ENCODE results near the gene ZDHHC13.

ZDHHC13 gene

DNA sequence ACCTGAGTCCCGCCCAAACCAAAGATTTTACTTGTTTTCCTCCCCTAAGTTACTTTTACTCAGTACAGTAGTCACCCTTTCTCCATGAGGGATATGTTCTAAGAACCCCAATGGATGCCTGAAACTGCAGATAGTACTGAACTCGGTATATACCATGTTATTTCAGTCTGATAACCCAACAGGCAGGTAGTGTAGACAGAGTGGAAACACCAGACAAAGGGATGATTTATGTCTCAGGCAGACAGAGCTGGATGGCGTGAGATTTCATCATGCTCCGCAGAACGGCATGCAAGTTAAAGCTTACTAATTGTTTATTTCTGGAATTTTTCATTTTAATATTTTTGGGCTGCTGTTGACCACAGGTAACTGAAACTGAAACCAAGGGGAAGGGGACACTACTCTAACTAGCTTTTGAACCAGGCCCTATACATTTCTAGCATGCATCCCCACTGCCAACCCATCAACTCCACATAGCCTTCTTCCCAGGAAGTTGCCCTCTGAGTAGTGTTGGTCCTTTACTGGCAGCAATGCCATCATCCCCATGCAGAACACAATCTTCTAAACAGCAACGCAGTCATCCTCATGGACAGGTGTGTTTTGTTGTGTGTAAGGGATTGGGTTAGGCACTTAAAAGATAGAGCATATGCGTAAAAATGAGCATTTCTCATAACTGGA lies 57.1 kb downstream of the ZDHHC13 start:
- H3K36me3 ChIP-seq (replicated peaks): peaks cover 3% of the 10 kb centered on the region
- TF ChIP-seq, protein P1, sequence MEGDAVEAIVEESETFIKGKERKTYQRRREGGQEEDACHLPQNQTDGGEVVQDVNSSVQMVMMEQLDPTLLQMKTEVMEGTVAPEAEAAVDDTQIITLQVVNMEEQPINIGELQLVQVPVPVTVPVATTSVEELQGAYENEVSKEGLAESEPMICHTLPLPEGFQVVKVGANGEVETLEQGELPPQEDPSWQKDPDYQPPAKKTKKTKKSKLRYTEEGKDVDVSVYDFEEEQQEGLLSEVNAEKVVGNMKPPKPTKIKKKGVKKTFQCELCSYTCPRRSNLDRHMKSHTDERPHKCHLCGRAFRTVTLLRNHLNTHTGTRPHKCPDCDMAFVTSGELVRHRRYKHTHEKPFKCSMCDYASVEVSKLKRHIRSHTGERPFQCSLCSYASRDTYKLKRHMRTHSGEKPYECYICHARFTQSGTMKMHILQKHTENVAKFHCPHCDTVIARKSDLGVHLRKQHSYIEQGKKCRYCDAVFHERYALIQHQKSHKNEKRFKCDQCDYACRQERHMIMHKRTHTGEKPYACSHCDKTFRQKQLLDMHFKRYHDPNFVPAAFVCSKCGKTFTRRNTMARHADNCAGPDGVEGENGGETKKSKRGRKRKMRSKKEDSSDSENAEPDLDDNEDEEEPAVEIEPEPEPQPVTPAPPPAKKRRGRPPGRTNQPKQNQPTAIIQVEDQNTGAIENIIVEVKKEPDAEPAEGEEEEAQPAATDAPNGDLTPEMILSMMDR (IDR thresholded peaks at IDR 0.05; ENCODE audit: low read depth, low read length, missing control alignments): no peak
- H3K27me3 ChIP-seq (replicated peaks): no peaks in the 10 kb centered on the region
- no peak for DNase-seq
- H3K4me3 ChIP-seq (ENCODE audit: low read depth, low read length): no peak overlapping the region
- in situ Hi-C loops (cut with HindIII; ENCODE audit: low pct_ligation_motif_present, low sequenced_read_pairs): no loop called here
- no peak overlapping the region for H3K27ac ChIP-seq

DNA sequence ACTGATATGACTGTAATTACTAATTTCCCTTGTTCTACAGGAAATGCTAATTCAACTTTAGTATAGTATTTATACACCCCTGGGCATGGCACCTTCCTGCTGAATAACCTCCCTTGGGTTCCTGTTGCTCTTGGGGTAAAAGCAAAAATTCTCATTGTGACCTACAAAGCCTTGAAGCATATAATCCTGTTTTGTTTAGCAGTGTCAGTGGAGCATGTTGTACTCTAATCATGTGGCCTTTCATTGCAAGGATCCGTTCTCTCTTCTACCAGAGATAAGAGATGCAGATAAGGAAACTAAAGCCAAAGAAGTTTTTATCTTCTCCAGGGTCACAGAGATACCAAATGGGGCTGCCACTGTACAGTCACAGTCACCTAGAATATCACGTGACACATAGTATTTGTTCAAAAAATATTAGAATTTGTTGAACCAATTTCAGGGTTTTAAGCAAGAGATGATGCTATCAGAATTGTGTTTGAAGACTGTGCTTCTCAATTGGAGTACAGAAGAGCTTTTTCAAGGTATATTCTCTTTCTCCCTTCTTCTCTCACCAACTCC lies 59.7 kb downstream of the ZDHHC13 start:
- in situ Hi-C loops (cut with HindIII; ENCODE audit: low pct_ligation_motif_present, low sequenced_read_pairs): no loop called here
- TF ChIP-seq, protein P1 (IDR thresholded peaks at IDR 0.05; ENCODE audit: low read depth, low read length, missing control alignments): no peak
- H3K4me3 ChIP-seq (ENCODE audit: low read depth, low read length): no peak overlapping the region
- no peaks in the 10 kb centered on the region for H3K27me3 ChIP-seq (replicated peaks)
- peaks cover 3% of the 10 kb centered on the region for H3K36me3 ChIP-seq (replicated peaks)
- H3K27ac ChIP-seq: no peak overlapping the region
- DNase-seq: no peak

GRCh38 chr11:19181531-19182261 lies 64.7 kb downstream of the ZDHHC13 start:
- no peak overlapping the region for H3K4me3 ChIP-seq (ENCODE audit: low read depth, low read length)
- DNase-seq: no peak
- TF ChIP-seq, protein P1 (IDR thresholded peaks at IDR 0.05; ENCODE audit: low read depth, low read length, missing control alignments): no peak
- no peak overlapping the region for H3K27ac ChIP-seq
- H3K27me3 ChIP-seq (replicated peaks): no peaks in the 10 kb centered on the region
- no peaks in the 10 kb centered on the region for H3K36me3 ChIP-seq (replicated peaks)
- in situ Hi-C loops (cut with HindIII; ENCODE audit: low pct_ligation_motif_present, low sequenced_read_pairs): no loop called here

DNA sequence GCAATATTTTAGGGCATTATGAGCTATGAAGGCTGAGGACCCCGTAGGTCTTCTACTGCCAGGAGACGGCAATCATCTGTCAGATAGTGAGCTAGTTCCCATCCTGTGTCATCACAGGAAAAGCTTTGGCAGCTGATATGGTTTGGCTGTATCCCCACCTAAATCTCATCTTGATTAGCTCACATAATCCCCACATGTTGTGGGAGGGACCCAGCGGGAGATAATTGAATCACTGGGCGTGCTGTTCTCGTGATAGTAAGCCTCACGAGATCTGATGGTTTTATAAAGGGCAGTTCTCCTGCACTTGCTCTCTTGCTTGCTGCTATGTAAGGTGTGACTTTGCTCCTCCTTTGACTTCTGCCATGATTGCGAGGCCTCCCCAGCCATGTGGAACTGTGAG lies 66.7 kb downstream of the ZDHHC13 start:
- in situ Hi-C loops (cut with HindIII; ENCODE audit: low pct_ligation_motif_present, low sequenced_read_pairs): no loop called here
- H3K27me3 ChIP-seq (replicated peaks): no peaks in the 10 kb centered on the region
- no peak for DNase-seq
- TF ChIP-seq, protein P1 (IDR thresholded peaks at IDR 0.05; ENCODE audit: low read depth, low read length, missing control alignments): no peak
- H3K27ac ChIP-seq: no peak overlapping the region
- no peaks in the 10 kb centered on the region for H3K36me3 ChIP-seq (replicated peaks)
- no peak overlapping the region for H3K4me3 ChIP-seq (ENCODE audit: low read depth, low read length)

DNA sequence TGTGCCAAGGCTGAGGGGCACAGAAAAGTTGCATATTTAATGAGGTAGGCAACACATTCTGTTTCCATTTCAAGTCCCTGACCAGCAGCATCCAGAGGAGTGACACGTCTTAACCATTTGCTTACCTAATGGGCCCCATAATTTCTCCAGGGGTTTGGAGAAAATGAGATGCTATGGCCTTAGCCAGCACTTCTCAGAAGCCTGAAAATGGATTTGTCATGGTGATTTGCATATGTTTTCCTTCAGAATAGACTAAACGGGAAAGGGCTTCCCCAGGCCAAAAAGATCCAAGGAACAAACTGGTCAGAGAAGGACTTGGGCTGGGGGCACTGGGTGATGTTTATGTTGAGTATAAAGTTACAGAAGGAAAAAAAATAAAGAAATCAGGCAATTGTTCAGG lies 68.1 kb downstream of the ZDHHC13 start:
- H3K4me3 ChIP-seq (ENCODE audit: low read depth, low read length): no peak overlapping the region
- no peaks in the 10 kb centered on the region for H3K27me3 ChIP-seq (replicated peaks)
- TF ChIP-seq, protein P1 (IDR thresholded peaks at IDR 0.05; ENCODE audit: low read depth, low read length, missing control alignments): no peak
- H3K36me3 ChIP-seq (replicated peaks): no peaks in the 10 kb centered on the region
- no peak for DNase-seq
- in situ Hi-C loops (cut with HindIII; ENCODE audit: low pct_ligation_motif_present, low sequenced_read_pairs): no loop called here
- no peak overlapping the region for H3K27ac ChIP-seq
